Esophagus muscularis mucosa (tissue), 4 donors: Measurements from ENCODE around the gene IFT122. TPM values are rescaled to one million over a fixed set of nuclear protein-coding genes. Genes with fewer than 3 reads are reported as not detected.

Experiments
- DNase-seq: peaks from one replicate; pipeline ENCODE4 v3.0.0-alpha.2; 2017; ENCODE audit errors: extremely low spot score
- H3K27ac ChIP-seq, 4 donors: fragments of 200-600 bp; sonication (generic); replicated peaks in 1 of 4; 1 replicate in 3 of 4; 2 replicates in 1 of 4; pipeline ENCODE4 v1.5.1; 2016 to 2019; ENCODE audit warnings: mild to moderate bottlenecking in 1 of 4
- H3K27me3 ChIP-seq, 4 donors: fragments of 200-600 bp; sonication (generic); one replicate each; pipeline versions ENCODE4 v1.5.1 to v1.6.0; 2016 to 2019
- H3K36me3 ChIP-seq, 4 donors: fragments of 200-600 bp; sonication (generic); one replicate each; pipeline ENCODE4 v1.5.1; 2016 to 2019
- H3K4me1 ChIP-seq, 4 donors: fragments of 200-600 bp; sonication (generic); one replicate each; pipeline ENCODE4 v1.5.1; 2016 to 2019
- H3K4me3 ChIP-seq, 4 donors: fragments of 200-600 bp; sonication (generic); 1 replicate in 2 of 4; 2 replicates in 2 of 4; pipeline ENCODE4 v1.5.1; 2016 to 2019; ENCODE audit warnings: mild to moderate bottlenecking in 4 of 4, moderate library complexity in 1 of 4
- H3K9me3 ChIP-seq, 4 donors: fragments of 200-600 bp; sonication (generic); 1 replicate in 3 of 4; 2 replicates in 1 of 4; pipeline ENCODE4 v1.5.1; 2016 to 2019
- CTCF ChIP-seq, 3 experiments: fragments of 200-600 bp in 2 of 3; fragments of 450-650 bp in 1 of 3; sonication (generic) in 2 of 3; IDR thresholded peaks; one replicate each; pipeline ENCODE4 v1.5.1; 2017 to 2019; ENCODE audit warnings: antibody characterized with exemption in 3 of 3, mild to moderate bottlenecking in 2 of 3, moderate library complexity in 1 of 3
- EP300 ChIP-seq: sonication (generic); formaldehyde crosslinking; IDR thresholded peaks from one replicate; pipeline ENCODE4 v1.6.1; 2017; ENCODE audit warnings: antibody characterized with exemption
- POLR2A ChIP-seq: fragments of 450-650 bp; IDR thresholded peaks from one replicate; pipeline ENCODE4 v1.6.1; 2017; ENCODE audit warnings: antibody characterized with exemption, moderate library complexity, mild to moderate bottlenecking, low read depth
- POLR2AphosphoS5 ChIP-seq, 2 donors: sonication (generic); formaldehyde crosslinking; IDR thresholded peaks; one replicate each; pipeline ENCODE4 v1.6.1; 2017; ENCODE audit warnings: antibody characterized with exemption in 2 of 2
- WGBS: methylation state at CpG from one replicate; pipeline ENCODE4 v1.1.5; 2018; 5-methylcytosine and 5-hydroxymethylcytosine counted together
- intact Hi-C: fragments of 100-400 bp; cut with DNase I; formaldehyde crosslinking; loops from one replicate; pipeline ENCODE4 v1.15.1; 2023
- total RNA-seq, 4 donors: library from RNA; depleted of rRNA; stranded (reverse); fragments of >200 nt; gene quantifications; one replicate each; pipeline versions ENCODE4 v1.1.0 to v1.2.1, GENCODE V29; 2016

IFT122 gene
- total RNA-seq, 4 donors from 2014 or later, result 19.5 to 32.8 (median 21.9) TPM

GRCh38 chr3:129467932-129468331, 27.9 kb downstream of the IFT122 start:
- H3K9me3 ChIP-seq, result no peaks in the 10 kb centered on the region
- H3K36me3 ChIP-seq, result peaks cover 16 to 65% (median 22%) of the 10 kb centered on the region in 4 donors
- WGBS, result 94% methylated on average over 1 of the region's 1 CpG
- no peak for DNase-seq
- no peaks in the 10 kb centered on the region for H3K27me3 ChIP-seq
- intact Hi-C loops, result no loop called here
- H3K4me1 ChIP-seq, result peaks cover 0 to 12% (median 0%) of the 10 kb centered on the region in 4 donors
- no peak for TF ChIP-seq POLR2AphosphoS5 (IDR thresholded peaks at IDR 0.05)
- no peak for TF ChIP-seq POLR2A
- no peak for TF ChIP-seq CTCF (IDR thresholded peaks at IDR 0.05)
- no peak for TF ChIP-seq EP300
- H3K27ac ChIP-seq, result no peak overlapping the region
- no peak overlapping the region for H3K4me3 ChIP-seq

- no peak overlapping the region for H3K27ac ChIP-seq
- 97% methylated on average over 2 of the region's 2 CpGs for WGBS
- no peak for DNase-seq
- TF ChIP-seq EP300 (no peak), POLR2AphosphoS5 (IDR thresholded peaks at IDR 0.05) (no peak), CTCF (IDR thresholded peaks at IDR 0.05) (no peak), POLR2A (no peak)
- no peak overlapping the region for H3K4me3 ChIP-seq
- intact Hi-C loops, result no loop called here
- peaks cover 0 to 10% (median 0%) of the 10 kb centered on the region in 4 donors for H3K4me1 ChIP-seq
- H3K36me3 ChIP-seq, result peaks cover 15 to 66% (median 17%) of the 10 kb centered on the region in 4 donors
- H3K9me3 ChIP-seq, result no peaks in the 10 kb centered on the region
- H3K27me3 ChIP-seq, result no peaks in the 10 kb centered on the region
Measured at GRCh38 chr3:129469026-129469425, 29.0 kb downstream of the IFT122 start.

- Histone ChIP-seq H3K4me1 (peaks cover 0 to 10% (median 0%) of the 10 kb centered on the region in 4 donors), H3K27ac (no peak overlapping the region), H3K36me3 (peaks cover 7 to 72% (median 9%) of the 10 kb centered on the region in 4 donors), H3K27me3 (no peaks in the 10 kb centered on the region), H3K4me3 (no peak overlapping the region), H3K9me3 (no peaks in the 10 kb centered on the region)
- DNase-seq, result no peak
- TF ChIP-seq CTCF (IDR thresholded peaks at IDR 0.05), result no peak
- TF ChIP-seq EP300, result no peak
- no peak for TF ChIP-seq POLR2A
- no peak for TF ChIP-seq POLR2AphosphoS5 (IDR thresholded peaks at IDR 0.05)
- WGBS, result 85% methylated on average over 2 of the region's 2 CpGs
- intact Hi-C loops, result no loop called here
Measured at GRCh38 chr3:129470861-129471260, 30.8 kb downstream of the IFT122 start.

GRCh38 chr3:129473067-129473768, 33.2 kb downstream of the IFT122 start:
- TF ChIP-seq POLR2A (no peak), POLR2AphosphoS5 (IDR thresholded peaks at IDR 0.05) (no peak), EP300 (no peak), CTCF (IDR thresholded peaks at IDR 0.05) (no peak)
- Histone ChIP-seq H3K9me3 (no peaks in the 10 kb centered on the region), H3K27me3 (no peaks in the 10 kb centered on the region), H3K4me1 (peaks cover 0 to 6% (median 0%) of the 10 kb centered on the region in 4 donors), H3K36me3 (peaks cover 15 to 79% (median 29%) of the 10 kb centered on the region in 4 donors), H3K27ac (no peak overlapping the region), H3K4me3 (no peak overlapping the region)
- intact Hi-C loops, result no loop called here
- no peak for DNase-seq
- WGBS, result 86% methylated on average over 4 of the region's 4 CpGs
